Measurements from ENCODE around the gene ZC3H7A.

Gene ZC3H7A

GRCh38 chr16:11744075-11744470 lies 53.0 kb downstream of the ZC3H7A start:
- Mint-ChIP-seq H3K9me3 (no peaks in the 10 kb centered on the region), H3K4me3 (peak overlapping the region; percentile 89), H3K27me3 (no peaks in the 10 kb centered on the region), H3K36me3 (peaks cover 4% of the 10 kb centered on the region), H3K27ac (peak overlapping the region; percentile 96), H3K4me1 (peaks cover 27% of the 10 kb centered on the region)
- DNase-seq (ENCODE audit: low spot score in 2 of 2) = no peak
- ATAC-seq (ENCODE audit: low read depth) = no peak

GRCh38 chr16:11743308-11744074 lies 53.6 kb downstream of the ZC3H7A start:
- Mint-ChIP-seq H3K36me3 (peaks cover 4% of the 10 kb centered on the region), H3K4me3 (peak overlapping the region; percentile 89), H3K4me1 (peaks cover 31% of the 10 kb centered on the region), H3K9me3 (no peaks in the 10 kb centered on the region), H3K27ac (peak overlapping the region; percentile 96), H3K27me3 (no peaks in the 10 kb centered on the region)
- DNase-seq (ENCODE audit: low spot score in 2 of 2) = peak in 1 of 2 donors; percentile 6
- ATAC-seq (ENCODE audit: low read depth) = no peak

GRCh38 chr16:11742536-11743307 lies 54.3 kb downstream of the ZC3H7A start, which contains the start of gene TXNDC11:
TXNDC11 (minus strand) TSS chr16:11742857; CDS start chr16:11742730, 127 bp downstream.
- H3K4me3 Mint-ChIP-seq = peak within 1 kb of the TSS; percentile 94
- peak within 1 kb of the TSS; percentile 96 for H3K27ac Mint-ChIP-seq
- H3K36me3 Mint-ChIP-seq = peaks cover 4% of the 10 kb centered on the region
- peaks cover 38% of the 10 kb centered on the region for H3K4me1 Mint-ChIP-seq
- ATAC-seq (ENCODE audit: low read depth) (peak; percentile 88), DNase-seq (ENCODE audit: low spot score in 2 of 2) (peak; percentile 100)
- H3K27me3 Mint-ChIP-seq = no peaks in the 10 kb centered on the region
- H3K9me3 Mint-ChIP-seq = no peaks in the 10 kb centered on the region

GRCh38 chr16:11742093-11742535 lies 54.9 kb downstream of the ZC3H7A start:
- H3K27me3 Mint-ChIP-seq = no peaks in the 10 kb centered on the region
- DNase-seq (ENCODE audit: low spot score in 2 of 2) = no peak
- ATAC-seq (ENCODE audit: low read depth) = peak; percentile 35
- peak overlapping the region; percentile 94 for H3K4me3 Mint-ChIP-seq
- peaks cover 38% of the 10 kb centered on the region for H3K4me1 Mint-ChIP-seq
- H3K27ac Mint-ChIP-seq = peak overlapping the region; percentile 96
- H3K9me3 Mint-ChIP-seq = no peaks in the 10 kb centered on the region
- peaks cover 4% of the 10 kb centered on the region for H3K36me3 Mint-ChIP-seq

- peak overlapping the region; percentile 94 for H3K4me3 Mint-ChIP-seq
- no peaks in the 10 kb centered on the region for H3K27me3 Mint-ChIP-seq
- peaks cover 7% of the 10 kb centered on the region for H3K36me3 Mint-ChIP-seq
- ATAC-seq (ENCODE audit: low read depth) (no peak), DNase-seq (ENCODE audit: low spot score in 2 of 2) (no peak)
- peaks cover 42% of the 10 kb centered on the region for H3K4me1 Mint-ChIP-seq
- no peaks in the 10 kb centered on the region for H3K9me3 Mint-ChIP-seq
- peak overlapping the region; percentile 96 for H3K27ac Mint-ChIP-seq
These were observed 56.5 kb downstream of the ZC3H7A start for GRCh38 chr16:11740567-11740966.

- Mint-ChIP-seq H3K36me3 (peaks cover 14% of the 10 kb centered on the region), H3K4me3 (peak overlapping the region; percentile 47), H3K27me3 (no peaks in the 10 kb centered on the region), H3K9me3 (no peaks in the 10 kb centered on the region), H3K27ac (no peak overlapping the region), H3K4me1 (peaks cover 43% of the 10 kb centered on the region)
- no peak for ATAC-seq (ENCODE audit: low read depth)
- DNase-seq (ENCODE audit: low spot score in 2 of 2) = no peak
These were observed 58.1 kb downstream of the ZC3H7A start for GRCh38 chr16:11738742-11739544.

GRCh38 chr16:11737713-11738112 lies 59.3 kb downstream of the ZC3H7A start:
- Mint-ChIP-seq H3K36me3 (peaks cover 16% of the 10 kb centered on the region), H3K9me3 (no peaks in the 10 kb centered on the region), H3K4me1 (peaks cover 38% of the 10 kb centered on the region), H3K27me3 (no peaks in the 10 kb centered on the region), H3K27ac (peak overlapping the region; percentile 57), H3K4me3 (no peak overlapping the region)
- ATAC-seq (ENCODE audit: low read depth) (no peak), DNase-seq (ENCODE audit: low spot score in 2 of 2) (no peak)

- Mint-ChIP-seq H3K27ac (no peak overlapping the region), H3K9me3 (no peaks in the 10 kb centered on the region), H3K4me1 (peaks cover 37% of the 10 kb centered on the region), H3K27me3 (no peaks in the 10 kb centered on the region), H3K36me3 (peaks cover 18% of the 10 kb centered on the region), H3K4me3 (no peak overlapping the region)
- no peak for DNase-seq (ENCODE audit: low spot score in 2 of 2)
- ATAC-seq (ENCODE audit: low read depth) = no peak
These were observed 60.2 kb downstream of the ZC3H7A start for GRCh38 chr16:11736903-11737302.

- no peak overlapping the region for H3K27ac Mint-ChIP-seq
- ATAC-seq (ENCODE audit: low read depth) = no peak
- no peaks in the 10 kb centered on the region for H3K9me3 Mint-ChIP-seq
- no peaks in the 10 kb centered on the region for H3K27me3 Mint-ChIP-seq
- no peak for DNase-seq (ENCODE audit: low spot score in 2 of 2)
- no peak overlapping the region for H3K4me3 Mint-ChIP-seq
- H3K4me1 Mint-ChIP-seq = peaks cover 26% of the 10 kb centered on the region
- peaks cover 21% of the 10 kb centered on the region for H3K36me3 Mint-ChIP-seq
These were observed 61.3 kb downstream of the ZC3H7A start for GRCh38 chr16:11735787-11736186.

- Mint-ChIP-seq H3K9me3 (no peaks in the 10 kb centered on the region), H3K36me3 (peaks cover 22% of the 10 kb centered on the region), H3K27ac (no peak overlapping the region), H3K27me3 (no peaks in the 10 kb centered on the region), H3K4me1 (peaks cover 20% of the 10 kb centered on the region), H3K4me3 (no peak overlapping the region)
- ATAC-seq (ENCODE audit: low read depth) = no peak
- DNase-seq (ENCODE audit: low spot score in 2 of 2) = no peak
These were observed 62.4 kb downstream of the ZC3H7A start for GRCh38 chr16:11734653-11735043.

- Mint-ChIP-seq H3K9me3 (no peaks in the 10 kb centered on the region), H3K4me1 (peaks cover 19% of the 10 kb centered on the region), H3K36me3 (peaks cover 26% of the 10 kb centered on the region), H3K27ac (no peak overlapping the region), H3K4me3 (no peak overlapping the region), H3K27me3 (no peaks in the 10 kb centered on the region)
- DNase-seq (ENCODE audit: low spot score in 2 of 2) = no peak
- ATAC-seq (ENCODE audit: low read depth) = no peak
These were observed 62.9 kb downstream of the ZC3H7A start for GRCh38 chr16:11734025-11734652.

GRCh38 chr16:11731222-11731621 lies 65.8 kb downstream of the ZC3H7A start:
- Mint-ChIP-seq H3K27me3 (no peaks in the 10 kb centered on the region), H3K36me3 (peaks cover 25% of the 10 kb centered on the region), H3K9me3 (no peaks in the 10 kb centered on the region), H3K4me1 (peaks cover 3% of the 10 kb centered on the region), H3K27ac (no peak overlapping the region), H3K4me3 (no peak overlapping the region)
- DNase-seq (ENCODE audit: low spot score in 2 of 2) = no peak
- no peak for ATAC-seq (ENCODE audit: low read depth)

GRCh38 chr16:11729787-11730186 lies 67.3 kb downstream of the ZC3H7A start:
- no peak for DNase-seq (ENCODE audit: low spot score in 2 of 2)
- H3K9me3 Mint-ChIP-seq = no peaks in the 10 kb centered on the region
- peaks cover 3% of the 10 kb centered on the region for H3K4me1 Mint-ChIP-seq
- peak overlapping the region; percentile 31 for H3K27ac Mint-ChIP-seq
- ATAC-seq (ENCODE audit: low read depth) = no peak
- H3K27me3 Mint-ChIP-seq = no peaks in the 10 kb centered on the region
- H3K36me3 Mint-ChIP-seq = peaks cover 23% of the 10 kb centered on the region
- no peak overlapping the region for H3K4me3 Mint-ChIP-seq
